ENCODE results near the gene LRMDA.

DNA sequence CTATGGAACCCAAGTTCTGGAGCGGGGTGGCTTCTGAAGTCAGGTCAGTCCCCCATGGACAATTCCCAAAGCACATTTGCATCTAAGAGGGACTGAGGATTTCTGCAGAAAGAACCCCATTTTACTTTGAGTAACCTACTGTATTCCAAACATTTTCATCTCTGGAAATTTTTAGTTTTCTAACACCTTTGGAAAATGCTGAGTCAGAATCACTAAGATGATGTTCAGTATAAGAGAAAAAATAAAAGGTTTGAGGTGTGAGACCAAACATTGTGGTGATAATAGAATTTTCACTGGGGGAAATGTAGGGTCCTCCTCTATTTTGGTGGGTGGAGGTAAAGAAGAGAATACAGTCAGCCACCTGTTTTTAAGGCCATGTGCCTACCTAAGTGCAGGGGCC lies 227.1 kb downstream of the LRMDA start:
- TF ChIP-seq CTCF (IDR thresholded peaks at IDR 0.05) (no peak), EP300 (IDR thresholded peaks at IDR 0.05; ENCODE audit: low read depth) (no peak), POLR2A (IDR thresholded peaks at IDR 0.05) (no peak), POLR2AphosphoS5 (IDR thresholded peaks at IDR 0.05) (no peak)

Data from transverse colon (tissue), 4 donors.